PFSK-1 (cell line): ENCODE results near the gene UBE2H.

Experiments used
- FOXP2 ChIP-seq: optimal IDR thresholded peaks from 2 replicates; pipeline ENCODE3; 2011; ENCODE audit warnings: borderline replicate concordance, control low read depth, inconsistent platforms; ENCODE audit not compliant: insufficient read depth; ENCODE audit errors: extremely low read length, extremely low read depth
- POLR2AphosphoS5 ChIP-seq: IDR thresholded peaks from 2 replicates; pipeline ENCODE4 v1.6.1; 2012; ENCODE audit warnings: low read depth, mild to moderate bottlenecking, control low read depth, low read length, moderate library complexity
- SIN3A ChIP-seq: IDR thresholded peaks from 2 replicates; pipeline ENCODE4 v1.6.1; 2012; ENCODE audit warnings: mild to moderate bottlenecking, low read length, moderate library complexity, borderline replicate concordance; ENCODE audit not compliant: insufficient read depth
- TAF1 ChIP-seq: IDR thresholded peaks from 2 replicates; pipeline ENCODE4 v1.6.1; 2012; ENCODE audit warnings: low read length, control low read depth, borderline replicate concordance; ENCODE audit not compliant: insufficient read depth
- TF ChIP-seq, protein P1 (sequence below), 2 experiments: IDR thresholded peaks; 2 replicates each; pipeline versions ENCODE4 v1.6.1 to v1.8.0; 2011 to 2012; ENCODE audit warnings: low read depth in 2 of 2, low read length in 2 of 2, control low read depth in 1 of 2, inconsistent platforms in 1 of 2, mild to moderate bottlenecking in 1 of 2, moderate library complexity in 1 of 2; ENCODE audit not compliant: insufficient read depth in 1 of 2

UBE2H gene

DNA sequence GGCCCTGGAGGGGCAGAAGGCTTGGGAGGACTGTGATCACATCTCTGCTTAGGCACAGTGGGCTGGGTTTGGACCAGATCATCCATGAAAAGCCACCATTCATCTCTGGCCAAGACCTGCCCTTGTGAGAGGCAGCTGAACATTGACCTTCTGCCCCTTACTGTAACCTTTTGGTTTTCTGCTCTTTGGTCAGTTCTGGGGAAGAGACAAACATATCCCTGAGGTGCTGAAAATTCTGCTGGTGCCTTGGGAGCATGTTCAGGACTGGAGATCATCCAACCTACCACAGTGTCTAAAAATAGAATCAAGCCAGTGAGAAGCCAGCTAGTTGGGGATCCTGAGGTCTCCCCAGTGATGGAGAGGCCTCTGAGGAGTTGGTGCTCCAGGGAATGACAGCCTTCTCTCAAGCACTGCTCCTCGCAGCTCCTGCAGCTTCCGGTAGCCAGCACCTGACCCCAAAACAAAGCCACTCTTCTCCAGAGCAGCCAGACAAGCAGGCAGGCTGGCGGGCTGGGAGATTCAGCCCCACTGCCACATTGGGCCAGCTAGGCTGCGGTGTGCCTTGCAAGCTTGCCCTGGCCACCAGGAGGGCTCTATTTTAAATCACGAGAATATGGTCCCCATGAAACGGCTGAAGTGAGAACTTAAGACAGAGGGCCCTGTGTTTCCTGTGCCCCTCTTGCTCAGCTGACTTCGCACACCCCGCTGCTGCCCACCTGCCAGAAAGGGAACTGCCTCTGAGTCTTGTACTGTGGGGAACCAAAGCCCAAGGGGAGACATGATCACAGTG lies 37.8 kb upstream of the UBE2H start:
- no peak for TF ChIP-seq FOXP2
- TF ChIP-seq POLR2AphosphoS5, result no peak
- TF ChIP-seq SIN3A, result no peak
- TF ChIP-seq TAF1, result no peak
- TF ChIP-seq, protein P1, sequence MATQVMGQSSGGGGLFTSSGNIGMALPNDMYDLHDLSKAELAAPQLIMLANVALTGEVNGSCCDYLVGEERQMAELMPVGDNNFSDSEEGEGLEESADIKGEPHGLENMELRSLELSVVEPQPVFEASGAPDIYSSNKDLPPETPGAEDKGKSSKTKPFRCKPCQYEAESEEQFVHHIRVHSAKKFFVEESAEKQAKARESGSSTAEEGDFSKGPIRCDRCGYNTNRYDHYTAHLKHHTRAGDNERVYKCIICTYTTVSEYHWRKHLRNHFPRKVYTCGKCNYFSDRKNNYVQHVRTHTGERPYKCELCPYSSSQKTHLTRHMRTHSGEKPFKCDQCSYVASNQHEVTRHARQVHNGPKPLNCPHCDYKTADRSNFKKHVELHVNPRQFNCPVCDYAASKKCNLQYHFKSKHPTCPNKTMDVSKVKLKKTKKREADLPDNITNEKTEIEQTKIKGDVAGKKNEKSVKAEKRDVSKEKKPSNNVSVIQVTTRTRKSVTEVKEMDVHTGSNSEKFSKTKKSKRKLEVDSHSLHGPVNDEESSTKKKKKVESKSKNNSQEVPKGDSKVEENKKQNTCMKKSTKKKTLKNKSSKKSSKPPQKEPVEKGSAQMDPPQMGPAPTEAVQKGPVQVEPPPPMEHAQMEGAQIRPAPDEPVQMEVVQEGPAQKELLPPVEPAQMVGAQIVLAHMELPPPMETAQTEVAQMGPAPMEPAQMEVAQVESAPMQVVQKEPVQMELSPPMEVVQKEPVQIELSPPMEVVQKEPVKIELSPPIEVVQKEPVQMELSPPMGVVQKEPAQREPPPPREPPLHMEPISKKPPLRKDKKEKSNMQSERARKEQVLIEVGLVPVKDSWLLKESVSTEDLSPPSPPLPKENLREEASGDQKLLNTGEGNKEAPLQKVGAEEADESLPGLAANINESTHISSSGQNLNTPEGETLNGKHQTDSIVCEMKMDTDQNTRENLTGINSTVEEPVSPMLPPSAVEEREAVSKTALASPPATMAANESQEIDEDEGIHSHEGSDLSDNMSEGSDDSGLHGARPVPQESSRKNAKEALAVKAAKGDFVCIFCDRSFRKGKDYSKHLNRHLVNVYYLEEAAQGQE (IDR thresholded peaks at IDR 0.05; ENCODE audit: insufficient read depth in 1 of 2, low read depth in 2 of 2, low read length in 2 of 2), result no peak

DNA sequence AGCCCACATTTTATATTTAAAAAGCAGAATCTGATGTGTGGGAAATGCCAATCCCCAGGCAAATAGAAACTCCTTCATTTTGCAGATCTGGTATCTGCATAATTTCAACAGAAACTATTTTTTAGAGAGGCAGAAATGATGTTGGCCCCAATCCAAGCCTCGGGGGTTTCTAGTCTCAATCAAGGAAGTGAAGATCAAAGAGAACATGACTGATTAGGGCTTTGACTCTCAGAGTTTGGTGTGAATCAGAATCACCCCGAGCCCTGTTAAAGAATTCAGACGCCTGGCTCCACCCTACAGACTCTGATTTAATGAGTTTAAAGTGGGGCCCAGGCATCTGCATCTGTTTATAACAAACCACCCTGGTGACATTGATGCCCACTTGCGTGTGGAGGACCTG lies 36.7 kb upstream of the UBE2H start:
- no peak for TF ChIP-seq SIN3A
- TF ChIP-seq, protein P1 (IDR thresholded peaks at IDR 0.05; ENCODE audit: insufficient read depth in 1 of 2, low read depth in 2 of 2, low read length in 2 of 2), result no peak
- TF ChIP-seq POLR2AphosphoS5, result no peak
- no peak for TF ChIP-seq TAF1
- TF ChIP-seq FOXP2, result no peak

DNA sequence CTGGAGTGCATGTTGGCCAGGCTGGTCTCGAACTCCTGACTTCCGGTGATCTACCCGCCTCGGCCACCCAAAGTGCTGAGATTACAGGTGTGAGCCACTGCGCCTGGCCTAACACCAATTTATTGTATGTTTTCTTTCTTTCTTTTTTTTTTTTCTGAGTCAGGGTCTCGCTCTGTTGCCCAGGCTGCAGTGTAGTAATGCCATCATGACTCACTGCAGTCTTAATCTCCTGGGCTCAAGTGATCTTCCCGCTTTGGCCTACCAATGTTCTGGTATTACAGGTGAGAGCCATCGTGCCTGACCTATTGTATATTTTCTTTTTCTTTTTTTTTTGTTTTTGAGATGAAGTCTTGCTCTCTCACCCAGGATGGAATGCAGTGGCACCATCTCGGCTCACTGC lies 33.8 kb upstream of the UBE2H start:
- TF ChIP-seq TAF1 (no peak), POLR2AphosphoS5 (no peak), FOXP2 (no peak), SIN3A (no peak)
- TF ChIP-seq, protein P1 (IDR thresholded peaks at IDR 0.05; ENCODE audit: insufficient read depth in 1 of 2, low read depth in 2 of 2, low read length in 2 of 2), result no peak

DNA sequence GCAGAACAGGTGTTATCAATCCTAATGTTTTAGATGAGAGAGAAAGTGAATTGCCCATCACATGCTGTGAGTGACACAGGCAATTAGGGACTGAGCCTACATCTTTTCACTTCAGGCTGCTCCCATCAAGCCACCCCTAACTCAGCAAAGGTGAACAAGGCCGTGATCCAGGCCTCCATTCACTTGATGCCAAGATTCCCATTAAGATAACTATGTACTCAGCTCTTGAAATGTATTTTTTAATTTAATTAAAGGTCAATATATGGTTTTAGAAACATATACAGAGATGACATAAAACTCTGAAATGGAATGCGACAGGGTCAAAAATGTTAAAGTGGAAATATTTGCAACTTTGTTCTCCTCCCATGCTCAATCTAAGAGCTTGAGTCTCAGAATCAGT lies 27.9 kb upstream of the UBE2H start:
- TF ChIP-seq POLR2AphosphoS5 (no peak), SIN3A (no peak), TAF1 (no peak), FOXP2 (no peak)
- TF ChIP-seq, protein P1 (IDR thresholded peaks at IDR 0.05; ENCODE audit: insufficient read depth in 1 of 2, low read depth in 2 of 2, low read length in 2 of 2), result no peak

DNA sequence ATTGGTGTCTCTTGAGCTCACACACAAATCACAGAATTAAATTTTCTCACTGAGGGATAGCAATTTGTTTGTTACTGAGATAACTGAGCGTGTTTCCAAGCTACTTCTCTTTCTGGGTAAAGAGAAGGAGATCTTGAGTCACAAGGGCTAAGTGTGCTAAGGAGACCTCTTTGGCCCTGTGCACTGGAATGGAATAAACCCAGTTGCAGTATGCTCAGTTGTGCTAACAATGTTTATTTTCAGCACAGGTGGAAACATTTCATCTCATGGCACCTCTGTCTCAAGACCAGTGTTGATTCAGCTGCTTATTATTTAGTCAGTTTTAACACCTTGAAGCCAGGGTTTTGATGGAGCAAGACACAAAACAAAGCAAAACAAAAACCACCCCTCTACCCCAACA lies 22.5 kb upstream of the UBE2H start:
- TF ChIP-seq POLR2AphosphoS5, result no peak
- no peak for TF ChIP-seq SIN3A
